Choroid plexus epithelial cell (primary cell): ENCODE results near the gene ARHGAP31.

Experiments used
- DNase-seq: peaks from one replicate; pipeline ENCODE4 v3.0.0-alpha.2; 2010; ENCODE audit warnings: low read depth
- H3K4me3 ChIP-seq: 2 replicates; pipeline ENCODE4 v1.5.1; 2011; ENCODE audit warnings: low read depth, mild to moderate bottlenecking, control low read depth, low read length, moderate library complexity
- CTCF ChIP-seq: conservative IDR thresholded peaks from 2 replicates; pipeline ENCODE4 v1.5.1; 2011; ENCODE audit warnings: low read depth, mild to moderate bottlenecking, control low read depth, inconsistent platforms, low read length, moderate library complexity

ARHGAP31 gene

GRCh38 chr3:119444590-119444989 is 150.4 kb downstream of the ARHGAP31 start:
- no peak for TF ChIP-seq CTCF
- DNase-seq = no peak
- no peak overlapping the region for H3K4me3 ChIP-seq

GRCh38 chr3:119453822-119454221 is 159.6 kb downstream of the ARHGAP31 start:
- no peak overlapping the region for H3K4me3 ChIP-seq
- no peak for TF ChIP-seq CTCF
- no peak for DNase-seq

GRCh38 chr3:119456469-119456868 is 162.3 kb downstream of the ARHGAP31 start:
- TF ChIP-seq CTCF = no peak
- no peak overlapping the region for H3K4me3 ChIP-seq
- no peak for DNase-seq

- TF ChIP-seq CTCF = no peak
- peak; percentile 14 for DNase-seq
- no peak overlapping the region for H3K4me3 ChIP-seq
Observed at GRCh38 chr3:119457246-119457645, 163.1 kb downstream of the ARHGAP31 start.

GRCh38 chr3:119463171-119464169 is 169.3 kb downstream of the ARHGAP31 start, which contains the start of gene TMEM39A:
TSS of gene TMEM39A (minus strand) at chr3:119463615. CDS start at chr3:119462074, 1,541 bp downstream.
- DNase-seq = peak; percentile 99
- H3K4me3 ChIP-seq = peak within 1 kb of the TSS; percentile 90
- TF ChIP-seq CTCF = no peak

GRCh38 chr3:119468041-119468440 is 173.9 kb downstream of the ARHGAP31 start:
- no peak for TF ChIP-seq CTCF
- DNase-seq = no peak
- no peak overlapping the region for H3K4me3 ChIP-seq
